NT2/D1 (cell line): ENCODE results near the gene RIMBP2.

ENCODE experiments used
- SUZ12 ChIP-seq: IDR thresholded peaks from 2 replicates; pipeline ENCODE4 v1.6.1; 2011; ENCODE audit not compliant: insufficient read length, insufficient read depth; ENCODE audit errors: extremely low read depth
- YY1 ChIP-seq: IDR thresholded peaks from 2 replicates; pipeline ENCODE4 v1.6.1; 2011; ENCODE audit not compliant: insufficient read length, insufficient read depth
- ZNF274 ChIP-seq: IDR thresholded peaks from 2 replicates; pipeline ENCODE4 v1.6.1; 2011; ENCODE audit warnings: mild to moderate bottlenecking, low read depth, low read length

DNA sequence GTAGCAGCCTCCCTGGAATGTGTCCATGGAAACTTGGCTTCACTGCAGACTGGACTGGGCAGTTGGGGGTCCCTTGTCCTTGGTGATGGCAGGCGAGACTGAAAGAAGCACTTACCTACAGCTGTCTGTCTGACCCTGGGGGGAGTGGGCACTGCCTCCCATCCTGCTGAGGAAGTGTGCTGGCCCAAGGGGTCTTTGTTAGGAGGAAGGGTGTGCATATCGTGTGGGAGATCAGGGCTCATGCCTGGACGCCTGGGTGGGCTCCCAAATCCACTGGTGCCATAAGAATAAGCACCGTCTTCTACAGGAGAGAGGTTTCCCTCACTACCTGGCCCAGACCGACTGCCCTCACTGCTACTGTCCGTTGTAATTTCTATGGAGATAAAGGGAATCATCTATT, 297.0 kb downstream of the RIMBP2 start:
- TF ChIP-seq ZNF274 (no peak), YY1 (no peak), SUZ12 (no peak)
